GM12865 (cell line): ENCODE results near the gene COL8A1.
"Not testable (repeated sequence)": the region's sequence is repeated elsewhere in the genome, so short reads cannot be mapped to it uniquely, and the experiment has no call there.

Experiments used
- DNase-seq: peaks from one replicate; pipeline ENCODE4 v3.0.0; 2010; ENCODE audit warnings: low read depth
- H3K4me3 ChIP-seq: 2 replicates; pipeline ENCODE4 v1.5.1; 2011; ENCODE audit warnings: mild to moderate bottlenecking, low read depth, low read length, control low read depth
- TF ChIP-seq, protein P1 (sequence below): IDR thresholded peaks from 2 replicates; pipeline ENCODE4 v1.5.1; 2011; ENCODE audit warnings: low read length, control low read depth, low read depth, inconsistent platforms; ENCODE audit not compliant: insufficient read depth; ENCODE audit errors: missing control alignments

Gene COL8A1

GRCh38 chr3:99716463-99716995 lies 78.1 kb downstream of the COL8A1 start:
- no peak overlapping the region for H3K4me3 ChIP-seq
- TF ChIP-seq, protein P1, sequence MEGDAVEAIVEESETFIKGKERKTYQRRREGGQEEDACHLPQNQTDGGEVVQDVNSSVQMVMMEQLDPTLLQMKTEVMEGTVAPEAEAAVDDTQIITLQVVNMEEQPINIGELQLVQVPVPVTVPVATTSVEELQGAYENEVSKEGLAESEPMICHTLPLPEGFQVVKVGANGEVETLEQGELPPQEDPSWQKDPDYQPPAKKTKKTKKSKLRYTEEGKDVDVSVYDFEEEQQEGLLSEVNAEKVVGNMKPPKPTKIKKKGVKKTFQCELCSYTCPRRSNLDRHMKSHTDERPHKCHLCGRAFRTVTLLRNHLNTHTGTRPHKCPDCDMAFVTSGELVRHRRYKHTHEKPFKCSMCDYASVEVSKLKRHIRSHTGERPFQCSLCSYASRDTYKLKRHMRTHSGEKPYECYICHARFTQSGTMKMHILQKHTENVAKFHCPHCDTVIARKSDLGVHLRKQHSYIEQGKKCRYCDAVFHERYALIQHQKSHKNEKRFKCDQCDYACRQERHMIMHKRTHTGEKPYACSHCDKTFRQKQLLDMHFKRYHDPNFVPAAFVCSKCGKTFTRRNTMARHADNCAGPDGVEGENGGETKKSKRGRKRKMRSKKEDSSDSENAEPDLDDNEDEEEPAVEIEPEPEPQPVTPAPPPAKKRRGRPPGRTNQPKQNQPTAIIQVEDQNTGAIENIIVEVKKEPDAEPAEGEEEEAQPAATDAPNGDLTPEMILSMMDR: no peak
- DNase-seq: no peak

DNA sequence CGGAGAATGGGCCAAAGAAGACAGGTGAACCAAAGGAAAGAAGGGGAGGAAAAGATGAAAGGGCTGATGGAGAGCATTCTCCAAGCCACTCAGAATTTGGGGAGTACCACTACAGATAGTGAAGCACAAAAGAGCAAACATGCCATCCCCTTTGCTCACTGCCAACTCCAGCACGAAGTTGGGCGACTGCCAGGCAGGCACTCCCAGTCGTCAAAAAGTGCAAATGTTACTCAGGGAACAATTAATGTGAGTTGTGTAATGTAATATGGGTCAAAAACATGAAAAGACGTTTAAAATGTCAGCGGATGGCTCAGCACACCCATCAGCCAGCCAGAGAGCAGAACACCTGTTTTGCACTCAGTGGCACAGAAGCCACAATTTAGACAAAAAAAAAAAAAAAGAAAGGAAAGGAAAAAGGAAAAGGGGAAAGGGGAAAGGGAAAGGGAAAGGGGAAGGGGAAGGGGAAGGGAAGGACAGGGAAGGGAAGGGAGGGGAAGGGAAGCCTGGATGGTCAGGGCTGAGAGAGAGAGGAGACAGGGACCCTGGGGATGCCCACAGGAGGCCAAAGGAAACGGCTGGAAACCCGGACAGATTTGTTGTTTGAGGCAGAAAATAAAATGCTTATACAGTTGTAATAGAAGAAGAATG lies 82.7 kb downstream of the COL8A1 start:
- H3K4me3 ChIP-seq: no peak overlapping the region
- no peak for DNase-seq
- TF ChIP-seq, protein P1: no peak

DNA sequence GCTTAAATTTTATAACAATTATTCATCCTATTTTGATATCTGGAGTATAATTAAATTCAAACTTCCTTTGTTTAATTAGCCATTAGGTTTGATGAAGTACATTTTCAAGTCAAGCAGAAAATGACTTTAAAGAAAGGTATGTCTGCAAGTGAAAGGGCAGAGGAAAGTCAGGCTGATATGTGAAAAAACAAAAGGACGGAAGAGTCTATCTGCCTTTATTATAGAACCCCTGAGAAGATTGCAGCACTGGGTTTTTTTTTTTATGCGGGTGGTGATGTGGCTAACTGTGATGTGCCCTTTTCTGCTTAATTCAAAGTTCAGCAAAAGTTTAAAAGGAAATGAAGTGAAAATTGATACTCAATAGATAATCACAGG lies 83.2 kb downstream of the COL8A1 start:
- no peak overlapping the region for H3K4me3 ChIP-seq
- TF ChIP-seq, protein P1: no peak
- no peak for DNase-seq

GRCh38 chr3:99724276-99724675 lies 85.9 kb downstream of the COL8A1 start:
- H3K4me3 ChIP-seq: no peak overlapping the region
- DNase-seq: no peak
- TF ChIP-seq, protein P1: no peak

DNA sequence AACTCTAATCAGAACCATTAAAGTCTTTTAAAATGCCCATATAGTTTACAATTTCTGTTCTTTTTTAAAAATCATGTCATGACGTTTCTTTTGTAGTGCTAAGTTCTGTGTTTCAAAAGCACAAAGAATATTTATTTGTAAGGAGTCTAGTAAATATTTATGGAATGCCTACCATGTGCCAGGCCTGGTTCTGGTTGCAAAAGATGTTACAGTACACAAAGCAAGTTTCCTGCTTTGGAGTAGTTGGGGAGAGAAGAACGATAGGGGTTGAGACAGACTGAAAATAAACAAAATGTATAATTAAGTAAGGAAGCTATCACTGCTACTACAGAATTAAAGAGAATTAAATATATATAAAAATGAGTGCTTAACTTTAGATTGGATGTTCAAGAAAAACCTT lies 92.5 kb downstream of the COL8A1 start:
- TF ChIP-seq, protein P1: no peak
- no peak overlapping the region for H3K4me3 ChIP-seq
- no peak for DNase-seq

DNA sequence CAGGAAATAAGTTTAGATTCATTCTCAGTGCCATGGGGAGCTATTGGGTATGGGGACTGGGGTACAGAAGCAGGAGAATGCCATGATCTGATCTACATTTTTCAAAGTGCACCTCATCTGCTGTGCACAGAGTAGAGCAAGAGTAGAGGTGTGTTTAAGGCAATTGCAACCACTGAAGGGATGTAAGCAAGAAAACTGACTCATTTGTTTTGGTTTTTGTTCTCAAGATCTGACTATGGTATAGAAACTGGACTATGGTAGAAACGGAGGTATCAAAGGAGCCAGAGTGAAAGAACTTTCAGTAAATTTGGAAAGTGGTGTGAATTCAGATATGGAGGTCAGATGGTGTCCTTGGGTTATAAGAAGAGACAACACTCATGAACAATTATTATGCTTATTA lies 93.1 kb downstream of the COL8A1 start:
- DNase-seq: peak; percentile 68
- TF ChIP-seq, protein P1: no peak
- H3K4me3 ChIP-seq: no peak overlapping the region

DNA sequence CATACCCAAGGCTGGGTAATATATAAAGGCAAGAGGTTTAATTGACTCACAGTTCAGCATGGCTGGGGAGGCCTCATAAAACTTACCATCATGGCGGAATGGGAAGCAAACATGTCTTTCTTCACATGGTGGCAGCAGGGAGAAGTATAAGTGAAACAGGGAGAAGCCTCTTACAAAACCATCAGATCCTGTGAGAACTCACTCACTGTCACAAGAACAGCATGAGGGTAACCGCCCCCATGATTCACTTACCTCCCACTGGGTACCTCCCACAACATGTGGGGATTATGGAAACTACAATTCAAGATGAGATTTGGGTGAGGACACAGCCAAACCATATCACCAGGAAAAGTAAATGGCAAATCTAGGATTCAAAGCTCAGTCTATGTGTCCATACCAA lies 102.0 kb downstream of the COL8A1 start:
- not testable (repeated sequence) for DNase-seq, H3K4me3 ChIP-seq

DNA sequence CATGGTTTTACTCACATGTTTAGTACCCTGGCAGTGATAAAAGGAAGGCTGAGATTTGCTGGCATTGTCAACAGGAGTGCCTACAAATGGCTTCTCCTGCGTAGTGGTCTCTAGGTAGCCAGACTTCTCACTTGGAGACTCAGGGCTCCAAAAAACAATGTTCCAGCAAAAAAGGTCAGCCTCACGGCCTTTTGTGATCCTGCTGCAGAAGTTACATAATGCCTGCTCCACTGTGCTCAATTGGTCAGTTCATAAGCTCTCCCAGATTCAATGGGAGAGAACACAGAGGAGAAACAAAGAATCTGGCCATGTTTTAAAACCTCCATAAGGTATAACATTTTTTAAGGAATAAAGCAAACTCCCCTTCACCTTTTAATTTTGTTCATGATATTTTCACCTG lies 103.2 kb downstream of the COL8A1 start:
- H3K4me3 ChIP-seq: no peak overlapping the region
- DNase-seq: no peak
- TF ChIP-seq, protein P1: no peak
